HEK293 (cell line): ENCODE data around the gene RNF149.

Experiments
- BCL11A ChIP-seq: fragments of 450-650 bp; formaldehyde crosslinking; IDR thresholded peaks from 2 replicates; pipeline ENCODE4 v1.5.1; 2016; ENCODE audit warnings: low read depth, missing biosample characterization, missing genetic modification characterization
- HOXC10 ChIP-seq: sonication (generic); formaldehyde crosslinking; IDR thresholded peaks from 2 replicates; pipeline ENCODE4 v1.8.1; 2023; ENCODE audit warnings: mild to moderate bottlenecking, missing genetic modification reagents
- IKZF3 ChIP-seq: fragments of 450-650 bp; IDR thresholded peaks from 2 replicates; pipeline ENCODE4 v1.5.0; 2018; ENCODE audit warnings: missing biosample characterization, mild to moderate bottlenecking, missing genetic modification characterization, moderate library complexity
- KLF1 ChIP-seq: fragments of 450-650 bp; formaldehyde crosslinking; IDR thresholded peaks from 2 replicates; pipeline ENCODE4 v1.5.1; 2016; ENCODE audit warnings: missing biosample characterization, missing genetic modification characterization
- KLF7 ChIP-seq: fragments of 450-650 bp; formaldehyde crosslinking; IDR thresholded peaks from 2 replicates; pipeline ENCODE4 v1.5.1; 2016; ENCODE audit warnings: missing biosample characterization, missing genetic modification characterization, borderline replicate concordance
- MEIS1 ChIP-seq: sonication (generic); formaldehyde crosslinking; IDR thresholded peaks from 2 replicates; pipeline ENCODE4 v1.8.1; 2022; ENCODE audit warnings: missing genetic modification reagents, mild to moderate bottlenecking, borderline replicate concordance
- PATZ1 ChIP-seq: fragments of 450-650 bp; formaldehyde crosslinking; IDR thresholded peaks from 2 replicates; pipeline ENCODE4 v1.5.1; 2016; ENCODE audit warnings: missing biosample characterization, missing genetic modification characterization
- SCRT2 ChIP-seq: fragments of 450-650 bp; formaldehyde crosslinking; IDR thresholded peaks from 2 replicates; pipeline ENCODE4 v1.5.1; 2016; ENCODE audit warnings: missing biosample characterization, missing genetic modification characterization
- SP7 ChIP-seq: fragments of 450-650 bp; formaldehyde crosslinking; IDR thresholded peaks from 2 replicates; pipeline ENCODE4 v1.5.1; 2016; ENCODE audit warnings: missing biosample characterization, missing genetic modification characterization
- TCF7L2 ChIP-seq: IDR thresholded peaks from 2 replicates; pipeline ENCODE4 v1.6.1; 2011; ENCODE audit warnings: low read depth, mild to moderate bottlenecking, inconsistent platforms, low read length, moderate library complexity, borderline replicate concordance
- YY1 ChIP-seq: fragments of 450-650 bp; formaldehyde crosslinking; IDR thresholded peaks from 2 replicates; pipeline ENCODE4 v1.5.1; 2018; ENCODE audit warnings: missing biosample characterization, missing genetic modification characterization
- ZBTB11 ChIP-seq: fragments of 450-650 bp; formaldehyde crosslinking; conservative IDR thresholded peaks from 2 replicates; pipeline ENCODE4 v1.5.1; 2016; ENCODE audit warnings: low read depth, missing biosample characterization, missing genetic modification characterization
- ZBTB20 ChIP-seq: fragments of 450-650 bp; formaldehyde crosslinking; IDR thresholded peaks from 2 replicates; pipeline ENCODE4 v1.5.1; 2016; ENCODE audit warnings: missing biosample characterization, missing genetic modification characterization
- ZBTB48 ChIP-seq: fragments of 450-650 bp; formaldehyde crosslinking; IDR thresholded peaks from 2 replicates; pipeline ENCODE4 v1.5.1; 2016; ENCODE audit warnings: missing biosample characterization, missing genetic modification characterization
- ZNF140 ChIP-seq: fragments of 450-650 bp; formaldehyde crosslinking; IDR thresholded peaks from 2 replicates; pipeline ENCODE4 v1.5.1; 2016; ENCODE audit warnings: missing biosample characterization, missing genetic modification characterization
- ZNF157 ChIP-seq: fragments of 450-650 bp; formaldehyde crosslinking; IDR thresholded peaks from 2 replicates; pipeline ENCODE4 v1.5.1; 2016; ENCODE audit warnings: missing biosample characterization, missing genetic modification characterization
- ZNF169 ChIP-seq: fragments of 450-650 bp; formaldehyde crosslinking; IDR thresholded peaks from 2 replicates; pipeline ENCODE4 v1.5.1; 2016; ENCODE audit warnings: missing biosample characterization, missing genetic modification characterization
- ZNF19 ChIP-seq: fragments of 450-650 bp; formaldehyde crosslinking; IDR thresholded peaks from 2 replicates; pipeline ENCODE4; 2016; ENCODE audit warnings: missing biosample characterization, missing genetic modification characterization, low read depth
- ZNF223 ChIP-seq: fragments of 450-650 bp; formaldehyde crosslinking; IDR thresholded peaks from 2 replicates; pipeline ENCODE4 v1.5.1; 2016; ENCODE audit warnings: missing biosample characterization, missing genetic modification characterization
- ZNF280C ChIP-seq: fragments of 450-650 bp; formaldehyde crosslinking; IDR thresholded peaks from 2 replicates; pipeline ENCODE4 v1.5.1; 2016; ENCODE audit warnings: missing biosample characterization, missing genetic modification characterization
- ZNF324 ChIP-seq: fragments of 450-650 bp; formaldehyde crosslinking; IDR thresholded peaks from 2 replicates; pipeline ENCODE4 v1.5.1; 2016; ENCODE audit warnings: missing biosample characterization, missing genetic modification characterization
- ZNF391 ChIP-seq: fragments of 450-650 bp; formaldehyde crosslinking; IDR thresholded peaks from 2 replicates; pipeline ENCODE4 v1.5.1; 2016; ENCODE audit warnings: low read depth, missing biosample characterization, missing genetic modification characterization, borderline replicate concordance
- ZNF394 ChIP-seq: fragments of 450-650 bp; formaldehyde crosslinking; IDR thresholded peaks from 2 replicates; pipeline ENCODE4 v1.5.1; 2016; ENCODE audit warnings: missing biosample characterization, missing genetic modification characterization, mild to moderate bottlenecking, moderate library complexity, borderline replicate concordance
- ZNF48 ChIP-seq: fragments of 450-650 bp; formaldehyde crosslinking; IDR thresholded peaks from 2 replicates; pipeline ENCODE4 v1.5.1; 2016; ENCODE audit warnings: missing biosample characterization, missing genetic modification characterization
- ZNF530 ChIP-seq: fragments of 450-650 bp; formaldehyde crosslinking; IDR thresholded peaks from 2 replicates; pipeline ENCODE4 v1.5.1; 2016; ENCODE audit warnings: low read depth, missing biosample characterization, missing genetic modification characterization
- ZNF571 ChIP-seq: fragments of 450-650 bp; formaldehyde crosslinking; IDR thresholded peaks from 2 replicates; pipeline ENCODE4 v1.5.0; 2017; ENCODE audit warnings: missing biosample characterization, missing genetic modification characterization
- ZNF654 ChIP-seq: fragments of 450-650 bp; formaldehyde crosslinking; IDR thresholded peaks from 2 replicates; pipeline ENCODE4 v1.5.1; 2016; ENCODE audit warnings: low read depth, missing biosample characterization, missing genetic modification characterization
- ZXDB ChIP-seq: fragments of 450-650 bp; formaldehyde crosslinking; IDR thresholded peaks from 2 replicates; pipeline ENCODE4 v1.5.1; 2016; ENCODE audit warnings: missing biosample characterization, missing genetic modification characterization
- TF ChIP-seq, protein P1 (sequence below): fragments of 450-650 bp; formaldehyde crosslinking; IDR thresholded peaks from 2 replicates; pipeline ENCODE4 v1.5.1; 2016; ENCODE audit warnings: missing biosample characterization, missing genetic modification characterization
- TF ChIP-seq, protein P2 (sequence below): fragments of 450-650 bp; formaldehyde crosslinking; IDR thresholded peaks from 2 replicates; pipeline ENCODE4 v1.5.1; 2017; ENCODE audit warnings: missing biosample characterization, missing genetic modification characterization

RNF149 gene

DNA sequence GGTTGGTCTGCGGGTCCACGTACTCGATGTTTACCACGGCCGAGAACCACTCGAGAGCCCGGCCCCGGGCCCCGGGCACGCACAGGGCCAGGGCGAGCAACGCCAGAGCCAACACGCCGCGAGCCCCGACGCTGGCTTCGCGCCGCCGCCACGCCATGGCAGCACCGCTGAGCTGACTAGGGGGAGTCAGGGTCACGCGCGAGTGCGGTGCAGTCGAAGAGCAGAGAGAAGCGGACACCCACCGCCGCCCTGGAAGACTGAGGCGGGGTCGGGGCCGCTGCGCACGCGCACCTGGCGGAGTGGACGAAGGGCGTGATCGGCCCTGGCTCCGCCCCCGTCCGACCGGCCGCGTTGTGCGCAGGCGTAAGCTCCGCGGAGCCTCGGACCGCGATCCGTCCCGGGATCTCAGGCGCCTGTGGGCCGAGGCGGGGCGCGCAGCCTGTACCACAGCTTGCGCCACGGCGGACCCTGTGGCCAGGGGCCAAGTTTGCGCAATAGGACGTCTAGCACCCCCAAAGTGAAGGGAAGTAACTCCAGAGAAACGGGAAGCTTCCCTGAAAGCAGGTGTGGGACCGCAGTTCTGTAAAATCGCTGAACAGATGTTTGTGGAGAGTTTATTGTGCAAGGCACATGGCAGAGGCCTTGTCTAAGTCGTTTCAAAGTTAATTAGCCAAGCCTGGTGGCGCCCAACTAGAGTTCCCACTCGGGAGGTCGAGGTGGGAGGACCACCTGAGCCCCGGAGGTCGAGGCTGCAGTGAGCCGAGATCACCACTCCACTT lies at the start of gene RNF149 (continued):
- TF ChIP-seq, protein P1, sequence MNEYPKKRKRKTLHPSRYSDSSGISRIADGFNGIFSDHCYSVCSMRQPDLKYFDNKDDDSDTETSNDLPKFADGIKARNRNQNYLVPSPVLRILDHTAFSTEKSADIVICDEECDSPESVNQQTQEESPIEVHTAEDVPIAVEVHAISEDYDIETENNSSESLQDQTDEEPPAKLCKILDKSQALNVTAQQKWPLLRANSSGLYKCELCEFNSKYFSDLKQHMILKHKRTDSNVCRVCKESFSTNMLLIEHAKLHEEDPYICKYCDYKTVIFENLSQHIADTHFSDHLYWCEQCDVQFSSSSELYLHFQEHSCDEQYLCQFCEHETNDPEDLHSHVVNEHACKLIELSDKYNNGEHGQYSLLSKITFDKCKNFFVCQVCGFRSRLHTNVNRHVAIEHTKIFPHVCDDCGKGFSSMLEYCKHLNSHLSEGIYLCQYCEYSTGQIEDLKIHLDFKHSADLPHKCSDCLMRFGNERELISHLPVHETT (tag by site-specific recombination) = no peak
- TF ChIP-seq TCF7L2 = no peak
- peak; percentile 67; the same call in 1 of the 2 replicates for TF ChIP-seq ZXDB (tag by site-specific recombination)
- TF ChIP-seq ZNF391 (tag by site-specific recombination) = no peak
- TF ChIP-seq ZNF324 (tag by site-specific recombination) = peak; percentile 68; the same call in 1 of the 2 replicates
- no peak for TF ChIP-seq ZNF571
- no peak for TF ChIP-seq ZNF19
- no peak for TF ChIP-seq ZNF280C (tag by site-specific recombination)
- TF ChIP-seq PATZ1 (tag by site-specific recombination) = peak; percentile 61; the same call in 1 of the 2 replicates
- TF ChIP-seq BCL11A (tag by site-specific recombination) = no peak
- TF ChIP-seq, protein P2, sequence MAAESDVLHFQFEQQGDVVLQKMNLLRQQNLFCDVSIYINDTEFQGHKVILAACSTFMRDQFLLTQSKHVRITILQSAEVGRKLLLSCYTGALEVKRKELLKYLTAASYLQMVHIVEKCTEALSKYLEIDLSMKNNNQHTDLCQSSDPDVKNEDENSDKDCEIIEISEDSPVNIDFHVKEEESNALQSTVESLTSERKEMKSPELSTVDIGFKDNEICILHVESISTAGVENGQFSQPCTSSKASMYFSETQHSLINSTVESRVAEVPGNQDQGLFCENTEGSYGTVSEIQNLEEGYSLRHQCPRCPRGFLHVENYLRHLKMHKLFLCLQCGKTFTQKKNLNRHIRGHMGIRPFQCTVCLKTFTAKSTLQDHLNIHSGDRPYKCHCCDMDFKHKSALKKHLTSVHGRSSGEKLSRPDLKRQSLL (tag by site-specific recombination) = 0 out of 2 replicates have a peak, but pooled peaks have one; percentile 14
- TF ChIP-seq IKZF3 = 0 out of 2 replicates have a peak, but pooled peaks have one; percentile 14
- TF ChIP-seq ZNF530 (tag by site-specific recombination) = no peak
- TF ChIP-seq ZNF140 (tag by site-specific recombination) = no peak
- TF ChIP-seq ZNF394 = no peak
- no peak for TF ChIP-seq KLF7 (tag by site-specific recombination)
- TF ChIP-seq ZNF654 = no peak
- no peak for TF ChIP-seq ZNF48
- TF ChIP-seq SP7 (tag by site-specific recombination) = peak; percentile 64
- TF ChIP-seq ZBTB20 (tag by site-specific recombination) = peak; percentile 95
- no peak for TF ChIP-seq SCRT2 (tag by site-specific recombination)
- peak; percentile 73 for TF ChIP-seq HOXC10 (CRISPR knock-in tag)
- TF ChIP-seq ZNF223 (tag by site-specific recombination) = peak; percentile 53; the same call in 1 of the 2 replicates
- no peak for TF ChIP-seq MEIS1 (CRISPR knock-in tag)
- 0 out of 2 replicates have a peak, but pooled peaks have one; percentile 27 for TF ChIP-seq YY1
- TF ChIP-seq ZNF157 = no peak
- no peak for TF ChIP-seq ZBTB48 (tag by site-specific recombination)
- TF ChIP-seq ZBTB11 = peak; percentile 22; the same call in 1 of the 2 replicates
- TF ChIP-seq ZNF169 = no peak
- no peak for TF ChIP-seq KLF1
